PC-3 (cell line): Measurements from ENCODE around the gene REM1.

Source experiments
- CTCF ChIP-seq: fragments of 300-600 bp; sonication (generic); conservative IDR thresholded peaks from 2 replicates; pipeline ENCODE4 v1.5.1; 2017; ENCODE audit warnings: antibody characterized with exemption, low read depth, mild to moderate bottlenecking, low read length
- EZH2 ChIP-seq: fragments of 300-600 bp; sonication (generic); IDR thresholded peaks from one replicate; pipeline ENCODE4 v1.6.1; 2017; ENCODE audit warnings: antibody characterized with exemption, mild to moderate bottlenecking, low read length; ENCODE audit not compliant: unreplicated experiment

- TF ChIP-seq CTCF, result no peak
- no peak for TF ChIP-seq EZH2
These were observed 25.4 kb downstream of the REM1 start for GRCh38 chr20:31500527-31500926.
